Stomach (tissue), 4 donors: ENCODE measurements around the gene HEMGN.

Experiments
- EP300 ChIP-seq: sonication (generic); formaldehyde crosslinking; IDR thresholded peaks from one replicate; pipeline ENCODE4 v1.6.1; 2017; ENCODE audit warnings: antibody characterized with exemption
- POLR2A ChIP-seq, 4 donors: fragments of 450-650 bp; IDR thresholded peaks; one replicate each; pipeline ENCODE4 v1.6.1; 2016; ENCODE audit warnings: antibody characterized with exemption in 4 of 4, control low read depth in 2 of 4, mild to moderate bottlenecking in 1 of 4, moderate library complexity in 1 of 4
- POLR2AphosphoS5 ChIP-seq, 3 donors: sonication (generic); formaldehyde crosslinking; IDR thresholded peaks; one replicate each; pipeline ENCODE4 v1.6.1; 2016; ENCODE audit warnings: antibody characterized with exemption in 3 of 3
- TF ChIP-seq, protein P1 (sequence below), 7 experiments: fragments of 450-650 bp in 4 of 7; fragments of 200-600 bp in 3 of 7; sonication (generic) in 3 of 7; IDR thresholded peaks; one replicate each; pipeline ENCODE4 v1.5.1; 2016 to 2019; ENCODE audit warnings: antibody characterized with exemption in 7 of 7, control low read depth in 2 of 7, mild to moderate bottlenecking in 1 of 7

DNA sequence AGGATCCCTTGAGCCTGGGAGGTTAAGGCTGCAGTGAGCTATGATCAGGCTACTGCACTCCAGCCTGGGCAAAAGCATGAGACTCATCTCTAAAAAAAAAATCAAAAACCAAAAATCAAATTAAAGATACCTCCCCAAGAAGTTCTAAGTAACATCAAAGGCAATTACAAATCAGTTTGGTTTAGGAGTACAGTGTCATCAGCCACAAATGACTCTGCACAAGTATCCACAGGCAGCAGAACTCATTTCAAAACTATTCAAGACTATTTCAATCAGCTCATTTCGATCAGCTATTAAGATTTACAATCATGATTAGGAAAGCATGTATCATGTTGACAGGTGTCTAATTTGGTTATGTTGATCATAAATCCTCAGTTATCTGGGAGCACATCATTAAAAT, 34.8 kb downstream of the HEMGN start:
- TF ChIP-seq POLR2AphosphoS5 (IDR thresholded peaks at IDR 0.05): no peak
- TF ChIP-seq, protein P1, sequence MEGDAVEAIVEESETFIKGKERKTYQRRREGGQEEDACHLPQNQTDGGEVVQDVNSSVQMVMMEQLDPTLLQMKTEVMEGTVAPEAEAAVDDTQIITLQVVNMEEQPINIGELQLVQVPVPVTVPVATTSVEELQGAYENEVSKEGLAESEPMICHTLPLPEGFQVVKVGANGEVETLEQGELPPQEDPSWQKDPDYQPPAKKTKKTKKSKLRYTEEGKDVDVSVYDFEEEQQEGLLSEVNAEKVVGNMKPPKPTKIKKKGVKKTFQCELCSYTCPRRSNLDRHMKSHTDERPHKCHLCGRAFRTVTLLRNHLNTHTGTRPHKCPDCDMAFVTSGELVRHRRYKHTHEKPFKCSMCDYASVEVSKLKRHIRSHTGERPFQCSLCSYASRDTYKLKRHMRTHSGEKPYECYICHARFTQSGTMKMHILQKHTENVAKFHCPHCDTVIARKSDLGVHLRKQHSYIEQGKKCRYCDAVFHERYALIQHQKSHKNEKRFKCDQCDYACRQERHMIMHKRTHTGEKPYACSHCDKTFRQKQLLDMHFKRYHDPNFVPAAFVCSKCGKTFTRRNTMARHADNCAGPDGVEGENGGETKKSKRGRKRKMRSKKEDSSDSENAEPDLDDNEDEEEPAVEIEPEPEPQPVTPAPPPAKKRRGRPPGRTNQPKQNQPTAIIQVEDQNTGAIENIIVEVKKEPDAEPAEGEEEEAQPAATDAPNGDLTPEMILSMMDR (IDR thresholded peaks at IDR 0.05): no peak
- no peak for TF ChIP-seq POLR2A (IDR thresholded peaks at IDR 0.05)
- TF ChIP-seq EP300: no peak
